ENCODE measurements around the gene GNB1L. TPM values are rescaled to one million over a fixed set of nuclear protein-coding genes. Genes with fewer than 3 reads are reported as not detected.

The GNB1L gene
- total and polyA plus RNA-seq, 9 of the 15 experiments (the other 6 are each of a cell fraction or from before 2014, with no cell fraction given), result 0.56 to 50.5 (median 10.2) TPM

DNA sequence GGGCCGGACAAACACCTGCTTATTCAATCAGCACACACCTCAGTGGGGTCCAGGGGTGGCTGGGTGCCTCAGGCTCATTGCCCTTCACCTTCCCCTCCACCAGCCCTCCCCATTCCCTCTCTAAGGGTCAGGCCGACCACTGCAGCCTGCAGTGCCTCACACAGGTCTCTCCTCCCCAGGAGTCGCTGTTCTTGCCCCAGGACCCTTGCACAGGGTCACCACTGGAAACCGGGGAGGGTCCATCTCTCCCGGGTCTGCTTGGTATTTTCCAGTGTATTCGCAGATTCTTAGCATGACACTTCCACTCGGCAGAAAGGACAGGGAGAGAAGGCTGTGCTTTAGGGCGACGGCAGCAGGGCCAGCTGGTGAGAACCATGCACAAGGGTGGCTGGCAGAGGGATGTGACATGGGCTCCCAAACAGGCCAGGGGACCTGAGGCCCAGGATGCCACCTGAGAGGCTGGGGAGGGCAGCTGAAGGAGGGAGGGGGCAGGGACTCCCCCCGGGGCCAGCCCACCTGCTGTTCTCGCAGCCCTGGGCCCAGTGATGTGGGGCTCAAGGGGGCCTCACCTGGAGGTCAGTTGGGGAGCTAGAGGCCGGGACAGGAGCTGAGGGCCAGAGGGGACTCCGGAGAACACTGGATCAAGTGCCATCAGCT is 110.2 kb downstream of the GNB1L start (continued):
- TF ChIP-seq CTCF (IDR thresholded peaks at IDR 0.05 in 2 of 3, conservative IDR thresholded peaks at IDR 0.05 in 1 of 3; ENCODE audit: insufficient read depth in 2 of 3, low read depth in 1 of 3, low read length in 3 of 3) (peak; percentile 4 to 43 (median 36); a peak in 2 of 6 replicates), KAT2B (IDR thresholded peaks at IDR 0.05; ENCODE audit: low read depth, low read length) (peak; percentile 14), CHD2 (IDR thresholded peaks at IDR 0.05; ENCODE audit: low read depth, low read length) (no peak), NFXL1 (CRISPR knock-in tag; IDR thresholded peaks at IDR 0.05) (no peak), CCAR2 (IDR thresholded peaks at IDR 0.05; ENCODE audit: low read depth, low read length) (no peak), ZNF764 (CRISPR knock-in tag; IDR thresholded peaks at IDR 0.05; ENCODE audit: low read depth) (no peak), MTA3 (IDR thresholded peaks at IDR 0.05; ENCODE audit: borderline replicate concordance) (no peak), ZSCAN32 (CRISPR knock-in tag; IDR thresholded peaks at IDR 0.05) (no peak), ATF1 (CRISPR knock-in tag; IDR thresholded peaks at IDR 0.05) (no peak), ATF1 (tag; IDR thresholded peaks at IDR 0.05) (peak; percentile 19; the same call in 1 of the 2 replicates), POLR2A (conservative IDR thresholded peaks at IDR 0.05) (no peak), CHD1 (IDR thresholded peaks at IDR 0.05; ENCODE audit: low read length) (peak; percentile 32), EP300 (IDR thresholded peaks at IDR 0.05; ENCODE audit: low read length) (no peak), FUS (optimal IDR thresholded peaks at IDR 0.05; ENCODE audit: low read depth, low read length) (no peak), TAF9B (IDR thresholded peaks at IDR 0.05; ENCODE audit: partially characterized antibody) (no peak), ARID3A (IDR thresholded peaks at IDR 0.05; ENCODE audit: borderline replicate concordance, low read depth, low read length) (no peak)
- TF ChIP-seq, protein P1, sequence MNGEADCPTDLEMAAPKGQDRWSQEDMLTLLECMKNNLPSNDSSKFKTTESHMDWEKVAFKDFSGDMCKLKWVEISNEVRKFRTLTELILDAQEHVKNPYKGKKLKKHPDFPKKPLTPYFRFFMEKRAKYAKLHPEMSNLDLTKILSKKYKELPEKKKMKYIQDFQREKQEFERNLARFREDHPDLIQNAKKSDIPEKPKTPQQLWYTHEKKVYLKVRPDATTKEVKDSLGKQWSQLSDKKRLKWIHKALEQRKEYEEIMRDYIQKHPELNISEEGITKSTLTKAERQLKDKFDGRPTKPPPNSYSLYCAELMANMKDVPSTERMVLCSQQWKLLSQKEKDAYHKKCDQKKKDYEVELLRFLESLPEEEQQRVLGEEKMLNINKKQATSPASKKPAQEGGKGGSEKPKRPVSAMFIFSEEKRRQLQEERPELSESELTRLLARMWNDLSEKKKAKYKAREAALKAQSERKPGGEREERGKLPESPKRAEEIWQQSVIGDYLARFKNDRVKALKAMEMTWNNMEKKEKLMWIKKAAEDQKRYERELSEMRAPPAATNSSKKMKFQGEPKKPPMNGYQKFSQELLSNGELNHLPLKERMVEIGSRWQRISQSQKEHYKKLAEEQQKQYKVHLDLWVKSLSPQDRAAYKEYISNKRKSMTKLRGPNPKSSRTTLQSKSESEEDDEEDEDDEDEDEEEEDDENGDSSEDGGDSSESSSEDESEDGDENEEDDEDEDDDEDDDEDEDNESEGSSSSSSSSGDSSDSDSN (IDR thresholded peaks at IDR 0.05; ENCODE audit: borderline replicate concordance in 1 of 2, low read depth in 2 of 2, low read length in 2 of 2), result 0 out of 4 replicates have a peak, but pooled peaks of 1 of the 2 experiments have one; percentile 31
- TF ChIP-seq, protein P2, sequence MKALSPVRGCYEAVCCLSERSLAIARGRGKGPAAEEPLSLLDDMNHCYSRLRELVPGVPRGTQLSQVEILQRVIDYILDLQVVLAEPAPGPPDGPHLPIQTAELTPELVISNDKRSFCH (CRISPR knock-in tag; IDR thresholded peaks at IDR 0.05), result no peak
- TF ChIP-seq, protein P2 (tag; IDR thresholded peaks at IDR 0.05), result 0 out of 2 replicates have a peak, but pooled peaks have one; percentile 63
- TF ChIP-seq, protein P3, sequence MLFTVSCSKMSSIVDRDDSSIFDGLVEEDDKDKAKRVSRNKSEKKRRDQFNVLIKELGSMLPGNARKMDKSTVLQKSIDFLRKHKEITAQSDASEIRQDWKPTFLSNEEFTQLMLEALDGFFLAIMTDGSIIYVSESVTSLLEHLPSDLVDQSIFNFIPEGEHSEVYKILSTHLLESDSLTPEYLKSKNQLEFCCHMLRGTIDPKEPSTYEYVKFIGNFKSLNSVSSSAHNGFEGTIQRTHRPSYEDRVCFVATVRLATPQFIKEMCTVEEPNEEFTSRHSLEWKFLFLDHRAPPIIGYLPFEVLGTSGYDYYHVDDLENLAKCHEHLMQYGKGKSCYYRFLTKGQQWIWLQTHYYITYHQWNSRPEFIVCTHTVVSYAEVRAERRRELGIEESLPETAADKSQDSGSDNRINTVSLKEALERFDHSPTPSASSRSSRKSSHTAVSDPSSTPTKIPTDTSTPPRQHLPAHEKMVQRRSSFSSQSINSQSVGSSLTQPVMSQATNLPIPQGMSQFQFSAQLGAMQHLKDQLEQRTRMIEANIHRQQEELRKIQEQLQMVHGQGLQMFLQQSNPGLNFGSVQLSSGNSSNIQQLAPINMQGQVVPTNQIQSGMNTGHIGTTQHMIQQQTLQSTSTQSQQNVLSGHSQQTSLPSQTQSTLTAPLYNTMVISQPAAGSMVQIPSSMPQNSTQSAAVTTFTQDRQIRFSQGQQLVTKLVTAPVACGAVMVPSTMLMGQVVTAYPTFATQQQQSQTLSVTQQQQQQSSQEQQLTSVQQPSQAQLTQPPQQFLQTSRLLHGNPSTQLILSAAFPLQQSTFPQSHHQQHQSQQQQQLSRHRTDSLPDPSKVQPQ (CRISPR knock-in tag; IDR thresholded peaks at IDR 0.05; ENCODE audit: borderline replicate concordance), result no peak
